Spleen (tissue), 11 donors: ENCODE results near the gene FHAD1. TPM values are rescaled to one million over a fixed set of nuclear protein-coding genes. Genes with fewer than 3 reads are reported as not detected.
"Not testable (repeated sequence)": the region's sequence is repeated elsewhere in the genome, so short reads cannot be mapped to it uniquely, and the experiment has no call there.

ENCODE experiments used
- DNase-seq: peaks from one replicate; pipeline ENCODE4 v3.0.0-alpha.2; 2020
- H3K27ac ChIP-seq, 8 donors: fragments of 200-600 bp; sonication (generic) in 7 of 8; 1 replicate in 4 of 8; 2 replicates in 4 of 8; pipeline versions ENCODE4 v1.5.0 to v1.8.0; 2016 to 2021; ENCODE audit warnings: inconsistent platforms in 4 of 8, mild to moderate bottlenecking in 4 of 8, moderate library complexity in 1 of 8
- H3K27me3 ChIP-seq, 7 donors: fragments of 200-600 bp; sonication (generic) in 6 of 7; replicated peaks in 1 of 7; 1 replicate in 4 of 7; 2 replicates in 3 of 7; pipeline versions ENCODE4 v1.5.0 to v1.8.0; 2016 to 2021; ENCODE audit warnings: inconsistent platforms in 3 of 7, mild to moderate bottlenecking in 1 of 7
- H3K36me3 ChIP-seq, 6 donors: fragments of 200-600 bp; sonication (generic) in 5 of 6; 1 replicate in 4 of 6; 2 replicates in 2 of 6; pipeline versions ENCODE4 v1.5.0 to v1.8.0; 2016 to 2021; ENCODE audit warnings: inconsistent platforms in 2 of 6
- H3K4me1 ChIP-seq, 6 donors: fragments of 200-600 bp; sonication (generic) in 5 of 6; 1 replicate in 3 of 6; 2 replicates in 3 of 6; pipeline versions ENCODE4 v1.5.0 to v1.8.0; 2016 to 2021; ENCODE audit warnings: inconsistent platforms in 3 of 6
- H3K4me3 ChIP-seq, 8 donors: fragments of 200-600 bp; sonication (generic) in 7 of 8; 1 replicate in 4 of 8; 2 replicates in 4 of 8; pipeline versions ENCODE4 v1.5.0 to v1.8.0; 2016 to 2021; ENCODE audit warnings: inconsistent platforms in 4 of 8, mild to moderate bottlenecking in 4 of 8, moderate library complexity in 2 of 8
- H3K9me3 ChIP-seq, 8 donors: fragments of 200-600 bp; sonication (generic) in 7 of 8; 1 replicate in 4 of 8; 2 replicates in 4 of 8; pipeline versions ENCODE4 v1.5.0 to v1.8.0; 2016 to 2021; ENCODE audit warnings: inconsistent platforms in 4 of 8
- CTCF ChIP-seq, 11 experiments: fragments of 200-600 bp in 7 of 11; fragments of 450-650 bp in 4 of 11; sonication (generic) in 4 of 11; IDR thresholded peaks in 8 of 11; conservative IDR thresholded peaks in 3 of 11; 1 replicate in 7 of 11; 2 replicates in 4 of 11; pipeline versions ENCODE4 v1.4.0 to v1.8.0; 2016 to 2021; ENCODE audit warnings: antibody characterized with exemption in 11 of 11, inconsistent platforms in 4 of 11, mild to moderate bottlenecking in 1 of 11
- POLR2A ChIP-seq, 3 donors: fragments of 450-650 bp; IDR thresholded peaks; one replicate each; pipeline ENCODE4 v1.5.1; 2017; ENCODE audit warnings: antibody characterized with exemption in 3 of 3, mild to moderate bottlenecking in 1 of 3
- POLR2AphosphoS5 ChIP-seq, 3 donors: sonication (generic); formaldehyde crosslinking; IDR thresholded peaks; one replicate each; pipeline ENCODE4 v1.5.1; 2017; ENCODE audit warnings: antibody characterized with exemption in 3 of 3
- WGBS, 5 donors: extraction: QIAGEN DNeasy Blood & Tissue Kit in 3 of 5; methylation state at CpG; one replicate each; pipeline versions ENCODE4 v1.1.5 to v1.1.7; 2013 to 2018; 5-methylcytosine and 5-hydroxymethylcytosine counted together
- intact Hi-C: fragments of 100-400 bp; cut with DNase I; formaldehyde crosslinking; loops from one replicate; pipeline ENCODE4 v1.15.0; 2023; ENCODE audit warnings: low total_unique reads
- polyA plus RNA-seq, 3 donors: library from polyadenylated mRNA; stranded (reverse); fragments of 200-250 nt; gene quantifications; one replicate each; pipeline ENCODE4 v1.2.1, GENCODE V29; 2013
- total RNA-seq, 7 donors: library from RNA; depleted of rRNA in 3 of 7; stranded (reverse); fragments of >200 nt in 3 of 7; fragmentation: NEBNext Ultra II Directional in 4 of 7; extraction: Animal tissue kit (Norgen Biotek cat#: 25700) in 4 of 7; gene quantifications; one replicate each; pipeline versions ENCODE4 v1.1.0 to v1.2.1, GENCODE V29; 2016 to 2021
- donor health status: healthy with polysubstance abuse.
- donor health status: DM: no; HTN: no; CAD: no; lungs with moderate emphysema.
- donor health status: DM: no; HTN: no; CAD: no.
- donor health status: Bipolar disorder and iron deficiency.
- donor health status: healthy.
- donor health status: DM: no; HTN: no; CAD: no.
- donor health status: DM: yes; HTN: yes; CAD: no.

The FHAD1 gene
- total and polyA plus RNA-seq, 10 donors = 0.22 to 1.0 (median 0.28) TPM; not detected in 3

DNA sequence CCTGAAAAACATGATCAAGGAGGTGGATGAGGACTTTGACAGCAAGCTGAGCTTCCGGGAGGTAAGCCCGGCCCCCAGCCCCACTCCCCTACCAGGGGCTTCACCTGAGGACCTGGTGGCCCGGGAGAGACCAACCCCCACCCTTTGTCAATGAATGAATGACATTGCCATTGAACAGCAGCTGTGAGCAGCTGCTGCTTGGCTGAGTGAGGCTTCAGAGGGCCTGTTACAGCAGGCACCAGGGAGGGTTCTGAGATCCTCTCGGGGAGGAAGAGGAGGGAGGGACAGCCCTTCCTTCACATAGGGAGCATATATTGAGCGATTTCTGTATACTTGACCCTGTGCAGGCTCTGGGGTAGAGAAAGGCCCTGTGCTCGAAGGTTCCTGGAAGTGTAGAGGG, 178.9 kb downstream of the FHAD1 start:
- Histone ChIP-seq H3K27me3 (no peaks in the 10 kb centered on the region), H3K27ac (peak overlapping the region in 4 of 8 donors; percentile 33 to 49 (median 42)), H3K4me3 (no peak overlapping the region), H3K36me3 (peaks cover 0 to 100% (median 56%) of the 10 kb centered on the region in 6 donors), H3K9me3 (no peaks in the 10 kb centered on the region), H3K4me1 (peaks cover 12 to 99% (median 45%) of the 10 kb centered on the region in 6 donors)
- DNase-seq = no peak
- WGBS, 5 donors = 72 to 87% (median 75%) methylated on average over 6 of the region's 6 CpGs
- TF ChIP-seq POLR2AphosphoS5 (IDR thresholded peaks at IDR 0.05) (no peak), POLR2A (IDR thresholded peaks at IDR 0.05) (no peak), CTCF (IDR thresholded peaks at IDR 0.05 in 8 of 11, conservative IDR thresholded peaks at IDR 0.05 in 3 of 11) (no peak)
- intact Hi-C loops = no loop called here

DNA sequence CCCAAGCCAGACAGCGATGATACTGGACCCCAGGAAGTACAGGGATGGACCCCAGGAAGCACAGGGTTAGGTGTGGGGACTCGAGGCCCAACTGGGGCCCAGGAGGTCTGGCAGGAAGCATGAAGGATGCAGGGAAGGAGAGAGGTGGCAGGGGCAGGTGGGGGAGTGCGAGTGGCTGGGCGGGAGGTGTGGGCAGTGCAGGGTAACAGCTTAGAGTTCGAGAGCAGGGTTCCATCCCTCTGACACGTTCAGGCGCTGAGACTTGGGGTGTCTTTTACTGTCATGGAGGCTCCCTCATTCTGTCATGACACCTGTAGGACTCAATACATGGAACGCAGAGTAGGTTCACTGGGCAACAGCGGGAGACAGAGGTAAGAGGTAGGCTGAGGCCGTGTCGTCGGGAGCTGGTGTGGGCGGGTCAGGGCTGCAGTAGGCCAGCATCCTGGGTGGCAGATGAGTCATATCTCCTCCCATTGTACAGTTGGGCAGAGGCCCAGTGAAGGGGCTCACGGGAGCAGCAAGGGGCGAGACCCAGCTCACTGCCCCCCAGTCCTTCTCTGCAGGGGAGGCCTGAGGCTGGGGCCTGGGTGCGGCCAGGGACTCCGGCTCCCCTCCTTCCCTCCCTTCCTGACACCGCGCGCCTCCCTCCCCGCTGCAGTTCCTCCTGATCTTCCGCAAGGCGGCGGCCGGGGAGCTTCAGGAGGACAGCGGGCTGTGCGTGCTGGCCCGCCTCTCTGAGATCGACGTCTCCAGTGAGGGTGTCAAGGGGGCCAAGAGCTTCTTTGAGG, 179.7 kb downstream of the FHAD1 start:
- H3K9me3 ChIP-seq = no peaks in the 10 kb centered on the region
- no peak overlapping the region for H3K4me3 ChIP-seq
- peaks cover 8 to 99% (median 43%) of the 10 kb centered on the region in 6 donors for H3K4me1 ChIP-seq
- intact Hi-C loops = no loop called here
- no peaks in the 10 kb centered on the region for H3K27me3 ChIP-seq
- DNase-seq = no peak
- peak overlapping the region in 7 of 8 donors; percentile 6 to 49 (median 33) for H3K27ac ChIP-seq
- peaks cover 0 to 100% (median 56%) of the 10 kb centered on the region in 6 donors for H3K36me3 ChIP-seq
- WGBS, 5 donors = 64 to 87% (median 78%) methylated on average over 20 to 30 of the region's 30 CpGs
- peak in 7 of 11 experiments; percentile 20 to 47 (median 31) for TF ChIP-seq CTCF (IDR thresholded peaks at IDR 0.05 in 8 of 11, conservative IDR thresholded peaks at IDR 0.05 in 3 of 11)
- TF ChIP-seq POLR2A (IDR thresholded peaks at IDR 0.05) = no peak
- peak in 2 of 3 donors; percentile 43 to 75 for TF ChIP-seq POLR2AphosphoS5 (IDR thresholded peaks at IDR 0.05)

GRCh38 chr1:15427280-15427666, 180.2 kb downstream of the FHAD1 start:
- TF ChIP-seq POLR2AphosphoS5 (IDR thresholded peaks at IDR 0.05) (peak in 1 of 3 donors; percentile 18), POLR2A (IDR thresholded peaks at IDR 0.05) (no peak), CTCF (IDR thresholded peaks at IDR 0.05 in 8 of 11, conservative IDR thresholded peaks at IDR 0.05 in 3 of 11) (no peak)
- Histone ChIP-seq H3K4me1 (peaks cover 8 to 96% (median 42%) of the 10 kb centered on the region in 6 donors), H3K27me3 (no peaks in the 10 kb centered on the region), H3K9me3 (no peaks in the 10 kb centered on the region), H3K27ac (peak overlapping the region in 5 of 8 donors; percentile 6 to 49 (median 33)), H3K36me3 (peaks cover 0 to 100% (median 56%) of the 10 kb centered on the region in 6 donors), H3K4me3 (no peak overlapping the region)
- WGBS, 5 donors = 70 to 94% (median 75%) methylated on average over 2 to 6 of the region's 6 CpGs
- intact Hi-C loops = no loop called here
- peak; percentile 68 for DNase-seq

GRCh38 chr1:15428252-15428651, 181.2 kb downstream of the FHAD1 start:
- Histone ChIP-seq H3K36me3 (peaks cover 0 to 91% (median 56%) of the 10 kb centered on the region in 6 donors), H3K27ac (peak overlapping the region in 1 of 8 donors; percentile 47), H3K4me1 (peaks cover 8 to 86% (median 37%) of the 10 kb centered on the region in 6 donors)
- H3K9me3 ChIP-seq, H3K4me3 ChIP-seq, DNase-seq, intact Hi-C loops, H3K27me3 ChIP-seq: not testable (repeated sequence)
- WGBS, 5 donors = 86 to 92% (median 92%) methylated on average over 11 of the region's 11 CpGs
